ENCODE data around the gene CFAP141. TPM values are rescaled to one million over a fixed set of nuclear protein-coding genes. Genes with fewer than 3 reads are reported as not detected.

Gene CFAP141
- polyA plus RNA-seq, 1 of the 3 experiments (the other 2 are of a cell fraction) = not detected

DNA sequence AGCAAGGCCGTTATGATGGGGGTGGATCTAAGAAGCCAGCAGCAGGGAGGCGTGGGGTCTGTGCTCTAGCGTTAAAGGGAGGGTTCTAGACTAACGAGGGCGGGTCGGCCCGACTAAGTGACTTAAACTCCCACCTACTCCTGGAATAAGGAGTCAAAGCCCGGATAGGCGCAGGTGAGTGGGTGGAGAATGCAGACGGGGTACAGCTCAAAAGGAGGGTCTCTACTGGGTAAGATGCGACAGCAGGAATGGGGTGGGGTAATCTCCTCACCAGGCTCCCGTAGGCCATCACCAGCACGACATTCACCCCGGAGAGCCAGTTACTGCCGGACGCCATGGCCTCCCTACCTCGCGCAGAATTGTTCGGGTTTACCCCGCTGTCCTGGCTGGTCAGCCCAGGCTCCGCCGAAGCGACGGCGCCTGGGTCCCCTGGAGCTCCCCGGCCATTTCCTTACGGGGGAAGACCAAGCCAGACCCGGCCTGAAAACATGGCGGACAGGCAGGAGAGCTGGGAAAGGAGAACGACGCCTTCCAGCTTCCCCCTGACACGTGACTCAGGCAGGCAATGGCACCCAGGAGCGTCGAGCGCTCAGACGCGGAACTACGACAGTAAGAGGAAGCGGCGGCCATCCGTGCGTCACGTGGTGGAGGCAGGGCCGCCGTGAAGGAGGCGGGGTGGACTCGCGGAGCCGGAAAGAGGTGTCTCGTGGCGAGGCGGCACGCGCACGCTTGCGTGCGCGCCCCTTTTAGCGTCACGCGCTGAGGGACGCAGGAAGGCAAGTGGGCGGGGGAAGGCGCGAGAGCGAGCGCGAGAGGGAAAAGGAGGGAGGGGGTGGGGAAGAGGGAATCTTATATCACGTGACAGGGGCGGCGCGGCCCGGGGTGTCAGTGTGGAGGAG is 14.2 kb upstream of the CFAP141 start, which contains the start of gene UBAP2L (continued):
- TF ChIP-seq, protein P1, sequence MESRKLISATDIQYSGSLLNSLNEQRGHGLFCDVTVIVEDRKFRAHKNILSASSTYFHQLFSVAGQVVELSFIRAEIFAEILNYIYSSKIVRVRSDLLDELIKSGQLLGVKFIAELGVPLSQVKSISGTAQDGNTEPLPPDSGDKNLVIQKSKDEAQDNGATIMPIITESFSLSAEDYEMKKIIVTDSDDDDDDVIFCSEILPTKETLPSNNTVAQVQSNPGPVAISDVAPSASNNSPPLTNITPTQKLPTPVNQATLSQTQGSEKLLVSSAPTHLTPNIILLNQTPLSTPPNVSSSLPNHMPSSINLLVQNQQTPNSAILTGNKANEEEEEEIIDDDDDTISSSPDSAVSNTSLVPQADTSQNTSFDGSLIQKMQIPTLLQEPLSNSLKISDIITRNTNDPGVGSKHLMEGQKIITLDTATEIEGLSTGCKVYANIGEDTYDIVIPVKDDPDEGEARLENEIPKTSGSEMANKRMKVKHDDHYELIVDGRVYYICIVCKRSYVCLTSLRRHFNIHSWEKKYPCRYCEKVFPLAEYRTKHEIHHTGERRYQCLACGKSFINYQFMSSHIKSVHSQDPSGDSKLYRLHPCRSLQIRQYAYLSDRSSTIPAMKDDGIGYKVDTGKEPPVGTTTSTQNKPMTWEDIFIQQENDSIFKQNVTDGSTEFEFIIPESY (IDR thresholded peaks at IDR 0.05; ENCODE audit: borderline replicate concordance, low read depth) = peak; percentile 41; the same call in 1 of the 2 replicates
- TF ChIP-seq RXRA (IDR thresholded peaks at IDR 0.05; ENCODE audit: borderline replicate concordance, low read depth) (no peak), FOXJ3 (CRISPR knock-in tag; IDR thresholded peaks at IDR 0.05) (no peak), TEAD4 (IDR thresholded peaks at IDR 0.05; ENCODE audit: borderline replicate concordance, insufficient read depth) (no peak), TAF1 (IDR thresholded peaks at IDR 0.05; ENCODE audit: borderline replicate concordance, low read depth, low read length) (peak; percentile 86), MEF2A (IDR thresholded peaks at IDR 0.05; ENCODE audit: borderline replicate concordance, low read depth) (no peak), EP300 (IDR thresholded peaks at IDR 0.05; ENCODE audit: borderline replicate concordance in 1 of 2, low read depth in 1 of 2, low read length in 1 of 2) (no peak), FOXM1 (IDR thresholded peaks at IDR 0.05; ENCODE audit: low read depth) (no peak), RCOR1 (IDR thresholded peaks at IDR 0.05; ENCODE audit: low read length) (0 out of 2 replicates have a peak, but pooled peaks have one; percentile 16), ELF1 (IDR thresholded peaks at IDR 0.05) (peak; percentile 94), NFIC (IDR thresholded peaks at IDR 0.05; ENCODE audit: borderline replicate concordance) (no peak), SIN3A (IDR thresholded peaks at IDR 0.05; ENCODE audit: borderline replicate concordance, low read depth, low read length) (no peak; the same call in 1 of the 2 replicates), JUND (IDR thresholded peaks at IDR 0.05) (no peak; the same call in 1 of the 2 replicates), RFX5 (IDR thresholded peaks at IDR 0.05; ENCODE audit: low read length) (no peak; the same call in 1 of the 2 replicates)

DNA sequence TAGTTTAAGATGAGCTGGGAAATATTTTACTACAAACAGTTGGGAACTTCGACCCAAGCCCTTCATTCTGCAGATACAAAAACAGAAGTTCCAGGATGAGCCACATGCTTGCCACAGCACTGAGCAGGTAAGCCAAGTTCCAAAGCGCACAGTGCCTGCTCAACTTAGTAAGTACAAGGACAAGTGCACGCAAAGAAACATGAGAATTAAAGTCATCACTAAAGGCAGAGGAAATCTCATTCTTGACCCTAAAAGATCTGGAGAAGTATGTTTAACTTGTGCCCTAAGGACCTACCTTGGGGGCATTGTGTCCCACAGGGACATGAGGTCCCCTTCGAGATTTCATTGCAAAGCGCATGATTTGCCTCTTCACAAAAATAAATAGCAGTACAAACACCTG is 13.4 kb upstream of the CFAP141 start:
- Histone ChIP-seq H3K79me2 (ENCODE audit: insufficient read depth) (peaks cover 94% of the 10 kb centered on the region), H3K36me3 (replicated peaks in 1 of 2; ENCODE audit: control insufficient read depth in 1 of 2, insufficient read depth in 2 of 2, low read length in 1 of 2) (peaks cover 32 to 42% of the 10 kb centered on the region in 2 experiments), H3K4me1 (ENCODE audit: control insufficient read depth in 1 of 2, insufficient read depth in 2 of 2, low read depth in 1 of 2, low read length in 1 of 2) (peaks cover 15 to 30% of the 10 kb centered on the region in 2 experiments), H2AFZ (ENCODE audit: low read depth) (no peak overlapping the region; the same call in 1 of the 2 replicates), H3K4me2 (peak overlapping the region; percentile 88), H3K9me3 (no peaks in the 10 kb centered on the region), H3K27ac (ENCODE audit: low read depth in 2 of 2, low read length in 1 of 2) (peak overlapping the region; percentile 95 to 99), H3K9ac (peak overlapping the region; percentile 87), H3K27me3 (ENCODE audit: insufficient read depth) (no peaks in the 10 kb centered on the region), H3K9me2 (no peaks in the 10 kb centered on the region), H3K4me3 (ENCODE audit: low read depth in 2 of 2, low read length in 1 of 2) (peak overlapping the region; percentile 84), H3F3A (replicated peaks; ENCODE audit: insufficient read depth) (peaks cover 4% of the 10 kb centered on the region), H4K20me1 (ENCODE audit: insufficient read depth) (peaks cover 21% of the 10 kb centered on the region)
- 6% methylated on average over 5 of the region's 5 CpGs for WGBS (ENCODE audit: low lambda C conversion rate)
- DNase-seq = no peak
- ChIA-PET POLR2A (interaction anchor here (1.3 kb wide), 1 partner anchor 14 kb away, joined by 3 read pairs; no protein-coding TSS in a partner anchor), CTCF (interaction anchor here (1.0 to 2.4 kb wide), 4 partner anchors 20 to 126 kb away, joined by 3 to 11 read pairs (median 3); no protein-coding TSS in a partner anchor)
- peak; percentile 9; the same call in 1 of the 2 replicates for TF ChIP-seq MXI1 (IDR thresholded peaks at IDR 0.05; ENCODE audit: low read depth, low read length)
- TF ChIP-seq RFX5 (IDR thresholded peaks at IDR 0.05; ENCODE audit: low read length) = no peak

Measured in SK-N-SH (cell line).